Keratinocyte (primary cell): ENCODE data around the gene ATF5. TPM values are rescaled to one million over a fixed set of nuclear protein-coding genes. Genes with fewer than 3 reads are reported as not detected.
A peak's percentile ranks its signal among the peaks of the same experiment; 100 is the strongest.
"Not testable (repeated sequence)": the region's sequence is repeated elsewhere in the genome, so short reads cannot be mapped to it uniquely, and the experiment has no call there.

Source experiments
- DNase-seq: peaks from one replicate; pipeline ENCODE4 v3.0.0-alpha.2; 2011; ENCODE audit warnings: low read depth, missing footprints, low spot score
- FAIRE-seq: peaks from 2 replicates; lab custom pipeline; 2011; peaks lifted over from hg19 to GRCh38; lab: Jason Lieb, UNC
- H2AFZ ChIP-seq: 2 replicates; pipeline ENCODE4 v1.6.0; 2012; ENCODE audit warnings: low read length, control low read depth, inconsistent platforms; ENCODE audit not compliant: control insufficient read depth
- H3K27ac ChIP-seq: 2 replicates; pipeline ENCODE4 v1.5.1; 2011; ENCODE audit warnings: low read length; ENCODE audit not compliant: control insufficient read depth, insufficient read depth
- H3K27me3 ChIP-seq: 3 replicates; pipeline ENCODE4 v1.6.0; 2011; ENCODE audit warnings: low read length; ENCODE audit not compliant: control insufficient read depth, insufficient read depth; ENCODE audit errors: extremely low read depth
- H3K36me3 ChIP-seq, 2 experiments: 2 replicates in 1 of 2; 3 replicates in 1 of 2; pipeline ENCODE4 v1.5.1; 2011; ENCODE audit warnings: low read length in 2 of 2, mild to moderate bottlenecking in 1 of 2; ENCODE audit not compliant: control insufficient read depth in 2 of 2, insufficient read depth in 2 of 2; ENCODE audit errors: extremely low read depth in 1 of 2
- H3K4me1 ChIP-seq: 3 replicates; pipeline ENCODE4 v1.5.1; 2011; ENCODE audit warnings: low read length; ENCODE audit not compliant: control insufficient read depth, insufficient read depth; ENCODE audit errors: extremely low read depth
- H3K4me2 ChIP-seq: 3 replicates; pipeline ENCODE4 v1.6.0; 2011; ENCODE audit warnings: low read depth, low read length; ENCODE audit not compliant: control insufficient read depth, insufficient read depth; ENCODE audit errors: extremely low read depth
- H3K4me3 ChIP-seq, 3 experiments: fragments of 200-600 bp in 1 of 3; sonication (generic) in 1 of 3; 2 replicates in 2 of 3; 3 replicates in 1 of 3; pipeline ENCODE4 v1.5.1; 2011 to 2016; ENCODE audit warnings: low read length in 3 of 3, mild to moderate bottlenecking in 3 of 3, control low read depth in 2 of 3, inconsistent platforms in 1 of 3, low read depth in 1 of 3, mixed read lengths in 1 of 3, mixed run types in 1 of 3, moderate library complexity in 1 of 3; ENCODE audit not compliant: control insufficient read depth in 2 of 3, insufficient read depth in 2 of 3; ENCODE audit errors: extremely low read depth in 1 of 3
- H3K79me2 ChIP-seq: 2 replicates; pipeline ENCODE4 v1.6.0; 2012; ENCODE audit warnings: low read length; ENCODE audit not compliant: control insufficient read depth, insufficient read depth
- H3K9ac ChIP-seq: 3 replicates; pipeline ENCODE4 v1.6.0; 2011; ENCODE audit warnings: low read length; ENCODE audit not compliant: control insufficient read depth, insufficient read depth; ENCODE audit errors: extremely low read depth
- H3K9me1 ChIP-seq: 3 replicates; pipeline ENCODE4 v1.6.0; 2011; ENCODE audit warnings: low read length; ENCODE audit not compliant: control insufficient read depth, insufficient read depth; ENCODE audit errors: extremely low read depth
- H3K9me3 ChIP-seq: 2 replicates; pipeline ENCODE4 v1.5.1; 2012; ENCODE audit warnings: low read depth, low read length; ENCODE audit not compliant: control insufficient read depth
- H4K20me1 ChIP-seq: 3 replicates; pipeline ENCODE4 v1.6.0; 2011; ENCODE audit warnings: low read length; ENCODE audit not compliant: control insufficient read depth, insufficient read depth; ENCODE audit errors: extremely low read depth
- EZH2 ChIP-seq: IDR thresholded peaks from one replicate; pipeline ENCODE4 v1.6.1; 2012; ENCODE audit warnings: inconsistent platforms, mild to moderate bottlenecking, low read length, moderate library complexity
- dilution Hi-C: fragments of 300-500 bp; cut with MboI; formaldehyde crosslinking; loops from one replicate; pipeline ENCODE4 v1.7.0; 2020; ENCODE audit warnings: low sequenced_read_pairs; ENCODE audit not compliant: extremely low pct_ligation_motif_present
- polyA plus RNA-seq, 5 experiments: library from polyadenylated mRNA; depleted of rRNA in 3 of 5; stranded (reverse) in 3 of 5; stranded (forward) in 1 of 5; unstranded in 1 of 5; fragments of >200 nt; gene quantifications; 1 replicate in 1 of 5; 2 replicates in 3 of 5; 3 replicates in 1 of 5; pipeline versions ENCODE4 v1.2.1 to v1.2.3, GENCODE V29; 2011 to 2012; ENCODE audit warnings: missing spikeins in 2 of 5, low read depth in 1 of 5, low replicate concordance in 1 of 5
- TF ChIP-seq, protein P1 (sequence below), 3 experiments: IDR thresholded peaks in 1 of 3; conservative IDR thresholded peaks in 1 of 3; optimal IDR thresholded peaks in 1 of 3; 2 replicates in 2 of 3; 3 replicates in 1 of 3; pipeline versions ENCODE3 to v1.5.1; 2011; ENCODE audit warnings: low read length in 3 of 3, mild to moderate bottlenecking in 3 of 3, moderate library complexity in 2 of 3, control low read depth in 1 of 3, inconsistent platforms in 1 of 3; ENCODE audit not compliant: insufficient read depth in 2 of 3; ENCODE audit errors: extremely low read depth in 1 of 3

ATF5 gene
- polyA plus RNA-seq, 1 donor (not counting 4 experiments of a cell fraction or from before 2014, with no cell fraction given), result 6.0 TPM

DNA sequence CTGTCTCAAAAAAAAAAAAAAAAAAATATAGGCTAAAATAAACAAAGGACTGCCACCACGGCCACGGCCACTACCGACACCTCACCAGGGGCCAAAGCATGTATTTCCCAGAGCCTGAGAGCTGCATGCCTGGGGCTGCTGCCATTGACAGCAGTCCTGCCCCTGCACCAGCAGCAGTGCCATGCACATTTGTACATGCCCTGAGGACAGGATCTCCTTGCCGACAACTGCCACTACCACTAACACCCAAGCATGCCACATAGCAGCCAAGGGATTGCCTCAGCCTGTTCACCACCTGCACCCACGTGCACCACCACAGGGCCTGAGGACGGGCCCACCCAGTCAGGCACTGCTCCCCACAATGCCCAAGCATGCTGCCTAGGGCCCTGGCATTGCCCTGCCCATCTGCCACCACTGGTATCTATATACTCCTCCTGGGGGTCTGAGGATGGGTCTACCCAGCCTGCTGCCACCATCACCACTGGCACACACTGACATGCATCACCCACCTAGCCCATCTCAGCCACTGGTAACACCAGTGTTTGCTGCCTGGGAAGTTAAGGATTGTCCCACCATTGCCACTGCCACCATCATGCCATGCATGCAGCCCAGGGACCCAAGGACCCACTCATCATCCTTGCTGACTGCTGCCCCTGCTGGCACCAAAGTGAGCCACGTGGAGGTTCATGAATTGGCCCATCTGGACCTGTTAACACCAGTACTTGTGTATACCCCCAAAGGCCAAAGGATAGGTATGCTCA is 10.9 kb downstream of the ATF5 start:
- TF ChIP-seq, protein P1, sequence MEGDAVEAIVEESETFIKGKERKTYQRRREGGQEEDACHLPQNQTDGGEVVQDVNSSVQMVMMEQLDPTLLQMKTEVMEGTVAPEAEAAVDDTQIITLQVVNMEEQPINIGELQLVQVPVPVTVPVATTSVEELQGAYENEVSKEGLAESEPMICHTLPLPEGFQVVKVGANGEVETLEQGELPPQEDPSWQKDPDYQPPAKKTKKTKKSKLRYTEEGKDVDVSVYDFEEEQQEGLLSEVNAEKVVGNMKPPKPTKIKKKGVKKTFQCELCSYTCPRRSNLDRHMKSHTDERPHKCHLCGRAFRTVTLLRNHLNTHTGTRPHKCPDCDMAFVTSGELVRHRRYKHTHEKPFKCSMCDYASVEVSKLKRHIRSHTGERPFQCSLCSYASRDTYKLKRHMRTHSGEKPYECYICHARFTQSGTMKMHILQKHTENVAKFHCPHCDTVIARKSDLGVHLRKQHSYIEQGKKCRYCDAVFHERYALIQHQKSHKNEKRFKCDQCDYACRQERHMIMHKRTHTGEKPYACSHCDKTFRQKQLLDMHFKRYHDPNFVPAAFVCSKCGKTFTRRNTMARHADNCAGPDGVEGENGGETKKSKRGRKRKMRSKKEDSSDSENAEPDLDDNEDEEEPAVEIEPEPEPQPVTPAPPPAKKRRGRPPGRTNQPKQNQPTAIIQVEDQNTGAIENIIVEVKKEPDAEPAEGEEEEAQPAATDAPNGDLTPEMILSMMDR (optimal IDR thresholded peaks at IDR 0.05 in 1 of 3, IDR thresholded peaks at IDR 0.05 in 1 of 3, conservative IDR thresholded peaks at IDR 0.05 in 1 of 3; ENCODE audit: extremely low read depth in 1 of 3, insufficient read depth in 2 of 3, low read length in 3 of 3), result peak; percentile 13 to 31 (median 13)
- TF ChIP-seq EZH2, result no peak
- Histone ChIP-seq H3K27me3 (no peaks in the 10 kb centered on the region), H3K27ac (no peak overlapping the region), H3K4me2 (no peak overlapping the region), H4K20me1 (no peaks in the 10 kb centered on the region), H3K9me1 (no peaks in the 10 kb centered on the region), H3K79me2 (no peaks in the 10 kb centered on the region), H3K9me3 (no peaks in the 10 kb centered on the region), H3K36me3 (no peaks in the 10 kb centered on the region), H2AFZ (no peak overlapping the region), H3K4me1 (peaks cover 2% of the 10 kb centered on the region), H3K4me3 (no peak overlapping the region), H3K9ac (no peak overlapping the region)
- DNase-seq, result no peak
- no peak for FAIRE-seq
- dilution Hi-C loops, result no loop called here

DNA sequence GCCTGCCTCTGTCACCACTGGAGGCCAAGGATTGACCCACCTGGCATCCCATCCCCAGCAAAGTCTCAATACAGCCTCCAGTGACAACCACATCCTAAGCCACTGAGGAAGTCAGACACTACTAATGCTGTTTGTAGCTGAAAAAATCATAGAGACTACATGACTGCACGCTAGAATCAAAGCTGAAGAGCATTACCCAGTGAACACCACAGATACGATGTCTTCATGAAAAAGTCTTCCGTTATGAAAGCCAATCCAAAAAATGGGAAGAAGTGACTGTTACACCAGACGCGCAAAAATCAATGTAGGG is 11.4 kb downstream of the ATF5 start:
- H3K9me1 ChIP-seq, result no peaks in the 10 kb centered on the region
- FAIRE-seq (no peak), DNase-seq (no peak)
- H3K79me2 ChIP-seq, result no peaks in the 10 kb centered on the region
- no peak for TF ChIP-seq EZH2
- TF ChIP-seq, protein P1 (optimal IDR thresholded peaks at IDR 0.05 in 1 of 3, IDR thresholded peaks at IDR 0.05 in 1 of 3, conservative IDR thresholded peaks at IDR 0.05 in 1 of 3; ENCODE audit: extremely low read depth in 1 of 3, insufficient read depth in 2 of 3, low read length in 3 of 3), result no peak
- no peak overlapping the region for H3K27ac ChIP-seq
- H2AFZ ChIP-seq, result no peak overlapping the region
- H3K9me3 ChIP-seq, result no peaks in the 10 kb centered on the region
- H3K4me3 ChIP-seq, result no peak overlapping the region
- no peaks in the 10 kb centered on the region for H4K20me1 ChIP-seq
- dilution Hi-C loops, result no loop called here
- no peak overlapping the region for H3K4me2 ChIP-seq
- peaks cover 2% of the 10 kb centered on the region for H3K4me1 ChIP-seq
- no peak overlapping the region for H3K9ac ChIP-seq
- no peaks in the 10 kb centered on the region for H3K36me3 ChIP-seq
- no peaks in the 10 kb centered on the region for H3K27me3 ChIP-seq

DNA sequence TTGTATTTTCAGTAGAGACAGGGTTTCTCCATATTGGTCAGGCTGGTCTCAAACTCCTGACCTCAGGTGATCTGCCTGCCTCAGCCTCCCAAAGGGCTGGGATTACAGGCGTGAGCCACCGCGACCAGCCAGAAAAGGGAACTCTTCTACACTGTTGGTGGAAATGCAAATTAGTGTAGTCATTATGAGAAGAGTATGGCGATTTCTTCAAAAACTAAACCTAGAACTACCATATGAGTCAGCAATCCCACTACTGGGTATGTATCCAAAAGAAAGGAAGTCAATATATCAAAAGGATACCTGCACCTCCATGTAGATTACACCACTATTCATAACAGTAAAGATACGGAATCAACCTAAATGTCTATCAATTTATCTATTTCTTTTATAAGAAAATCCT is 15.6 kb downstream of the ATF5 start:
- H3K4me1 ChIP-seq, DNase-seq, FAIRE-seq, H3K4me3 ChIP-seq, H3K4me2 ChIP-seq, H3K9me1 ChIP-seq, H3K27me3 ChIP-seq, H3K9me3 ChIP-seq, H3K27ac ChIP-seq, H3K36me3 ChIP-seq, dilution Hi-C loops, H3K9ac ChIP-seq, H2AFZ ChIP-seq, H4K20me1 ChIP-seq, H3K79me2 ChIP-seq: not testable (repeated sequence)
